OCI-LY3 (cell line): Measurements from ENCODE around the gene IQCE.

Experiments
- H2AFZ ChIP-seq: fragments of 200-600, 300-600 bp; shearing (Covaris generic); 2 replicates; pipeline ENCODE4 v1.6.0; 2014; ENCODE audit warnings: antibody characterized with exemption, low read depth, low read length
- H3K27ac ChIP-seq: fragments of 200-600, 300-600 bp; sonication (generic); 2 replicates; pipeline ENCODE4 v1.5.1; 2014; ENCODE audit warnings: mild to moderate bottlenecking, low read length, moderate library complexity, mixed read lengths
- H3K27me3 ChIP-seq: fragments of 200-600, 300-600 bp; sonication (generic); 2 replicates; pipeline ENCODE4 v1.6.1; 2014; ENCODE audit warnings: low read depth, low read length, mixed read lengths
- H3K36me3 ChIP-seq: fragments of 200-600, 300-600 bp; sonication (generic); replicated peaks from 2 replicates; pipeline ENCODE3; 2014; ENCODE audit warnings: low read depth, low read length, mixed read lengths
- H3K4me1 ChIP-seq: fragments of 300-600, 200-600 bp; sonication (generic); 2 replicates; pipeline ENCODE4 v1.6.1; 2014; ENCODE audit warnings: low read length, mixed read lengths
- H3K4me2 ChIP-seq: fragments of 200-600, 300-600 bp; sonication (generic); 2 replicates; pipeline ENCODE4 v1.6.1; 2014; ENCODE audit warnings: low read length, mixed read lengths
- H3K4me3 ChIP-seq: fragments of 300-600, 200-600 bp; sonication (generic); 2 replicates; pipeline ENCODE4 v1.5.1; 2014; ENCODE audit warnings: antibody characterized with exemption, mild to moderate bottlenecking, low read length, moderate library complexity
- H3K79me2 ChIP-seq: fragments of 300-600, 200-600 bp; shearing (Covaris generic); 2 replicates; pipeline ENCODE4 v1.6.1; 2014; ENCODE audit warnings: mild to moderate bottlenecking, low read length, mixed read lengths
- H3K9ac ChIP-seq: fragments of 300-600, 200-600 bp; shearing (Covaris generic); 2 replicates; pipeline ENCODE4 v1.6.0; 2014; ENCODE audit warnings: mild to moderate bottlenecking, low read length, moderate library complexity
- H3K9me3 ChIP-seq: fragments of 200-600, 300-600 bp; shearing (Covaris generic); 2 replicates; pipeline ENCODE4 v1.6.1; 2014; ENCODE audit warnings: low read length, mixed read lengths; ENCODE audit not compliant: insufficient read depth
- H4K20me1 ChIP-seq: fragments of 200-600, 300-600 bp; sonication (generic); 2 replicates; pipeline ENCODE4 v1.6.1; 2016; ENCODE audit warnings: low read length, mixed read lengths; ENCODE audit not compliant: insufficient read depth
- EZH2phosphoT487 ChIP-seq: fragments of 200-600 bp; shearing (Covaris generic); IDR thresholded peaks from 2 replicates; pipeline ENCODE4 v1.6.1; 2018; ENCODE audit warnings: antibody characterized with exemption, mixed run types, low read depth
- TF ChIP-seq, protein P1 (sequence below): fragments of 200-600, 300-600 bp; sonication (generic); IDR thresholded peaks from 2 replicates; pipeline ENCODE4 v1.5.1; 2014; ENCODE audit warnings: antibody characterized with exemption, low read length, low read depth

The IQCE gene

DNA sequence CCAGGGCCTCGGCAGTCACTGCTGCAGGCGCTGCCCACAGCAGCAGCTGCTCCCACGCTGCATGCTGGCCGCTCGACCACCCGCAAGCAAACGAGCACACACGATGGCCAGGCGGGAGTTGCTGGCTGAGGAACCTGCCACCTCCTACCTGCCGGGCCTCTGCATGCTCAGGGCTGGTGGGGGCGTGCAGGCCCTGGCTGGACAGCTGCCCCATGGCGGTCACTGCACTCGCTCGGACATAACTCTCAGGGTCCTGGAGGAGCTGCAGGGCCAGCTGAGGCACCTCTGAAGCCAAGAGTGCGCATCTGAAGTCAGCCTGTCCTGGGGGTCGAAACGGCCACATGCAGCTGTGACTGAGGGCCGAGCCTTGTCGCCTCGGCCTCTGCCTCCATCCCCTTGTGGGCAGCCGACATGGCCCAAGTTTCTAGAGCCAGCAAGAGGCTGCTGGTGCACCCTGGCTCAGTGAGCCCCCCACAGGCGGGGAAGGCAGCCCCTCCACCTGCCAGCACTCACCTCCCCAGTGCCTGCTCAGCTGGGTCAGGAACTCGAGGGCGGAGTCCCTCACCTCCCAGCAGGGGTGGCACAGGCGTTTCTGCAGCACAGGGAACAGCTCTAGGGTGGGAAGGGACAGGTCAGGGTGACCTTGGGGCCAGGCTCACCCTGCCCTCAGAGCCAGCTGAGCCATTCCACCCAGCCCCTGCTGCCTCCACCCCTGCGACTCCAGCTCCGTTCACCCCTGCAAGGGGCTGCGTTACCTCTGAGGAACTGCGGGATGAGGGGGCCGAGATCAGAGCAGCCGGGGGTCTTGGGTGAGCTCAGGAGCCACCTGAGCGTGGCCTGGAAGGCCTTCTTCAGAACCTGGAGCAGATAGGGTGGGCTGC, 19.5 kb upstream of the IQCE start:
- Histone ChIP-seq H3K27me3 (no peaks in the 10 kb centered on the region), H3K79me2 (no peaks in the 10 kb centered on the region), H3K9ac (no peak overlapping the region), H4K20me1 (no peaks in the 10 kb centered on the region), H3K4me2 (no peak overlapping the region), H2AFZ (no peak overlapping the region), H3K4me3 (no peak overlapping the region), H3K4me1 (no peaks in the 10 kb centered on the region), H3K9me3 (no peaks in the 10 kb centered on the region), H3K27ac (no peak overlapping the region), H3K36me3 (peaks cover 6% of the 10 kb centered on the region)
- TF ChIP-seq, protein P1, sequence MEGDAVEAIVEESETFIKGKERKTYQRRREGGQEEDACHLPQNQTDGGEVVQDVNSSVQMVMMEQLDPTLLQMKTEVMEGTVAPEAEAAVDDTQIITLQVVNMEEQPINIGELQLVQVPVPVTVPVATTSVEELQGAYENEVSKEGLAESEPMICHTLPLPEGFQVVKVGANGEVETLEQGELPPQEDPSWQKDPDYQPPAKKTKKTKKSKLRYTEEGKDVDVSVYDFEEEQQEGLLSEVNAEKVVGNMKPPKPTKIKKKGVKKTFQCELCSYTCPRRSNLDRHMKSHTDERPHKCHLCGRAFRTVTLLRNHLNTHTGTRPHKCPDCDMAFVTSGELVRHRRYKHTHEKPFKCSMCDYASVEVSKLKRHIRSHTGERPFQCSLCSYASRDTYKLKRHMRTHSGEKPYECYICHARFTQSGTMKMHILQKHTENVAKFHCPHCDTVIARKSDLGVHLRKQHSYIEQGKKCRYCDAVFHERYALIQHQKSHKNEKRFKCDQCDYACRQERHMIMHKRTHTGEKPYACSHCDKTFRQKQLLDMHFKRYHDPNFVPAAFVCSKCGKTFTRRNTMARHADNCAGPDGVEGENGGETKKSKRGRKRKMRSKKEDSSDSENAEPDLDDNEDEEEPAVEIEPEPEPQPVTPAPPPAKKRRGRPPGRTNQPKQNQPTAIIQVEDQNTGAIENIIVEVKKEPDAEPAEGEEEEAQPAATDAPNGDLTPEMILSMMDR, result no peak
- TF ChIP-seq EZH2phosphoT487, result no peak

DNA sequence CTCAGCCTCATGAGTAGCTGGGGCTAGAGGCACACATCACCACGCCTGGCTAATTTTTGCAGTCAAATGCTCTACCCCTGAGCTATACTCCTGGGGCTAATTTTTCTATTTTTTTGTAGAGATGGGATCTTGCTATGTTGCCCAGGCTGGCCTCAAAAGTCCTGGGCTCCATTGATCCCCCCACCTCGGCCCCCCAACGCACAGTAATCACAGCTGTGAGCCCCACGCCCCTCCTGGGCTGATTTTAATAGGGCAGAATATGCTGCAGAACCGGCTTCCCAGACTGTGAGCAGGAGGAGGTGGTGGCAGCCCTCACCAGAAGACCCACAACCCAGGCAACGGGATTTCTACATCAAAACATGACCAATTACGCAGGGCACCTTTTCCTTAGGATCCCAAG, 18.6 kb upstream of the IQCE start:
- no peaks in the 10 kb centered on the region for H3K79me2 ChIP-seq
- H3K4me3 ChIP-seq, result no peak overlapping the region
- H3K9me3 ChIP-seq, result no peaks in the 10 kb centered on the region
- H4K20me1 ChIP-seq, result no peaks in the 10 kb centered on the region
- no peak overlapping the region for H2AFZ ChIP-seq
- TF ChIP-seq, protein P1, result no peak
- TF ChIP-seq EZH2phosphoT487, result no peak
- no peaks in the 10 kb centered on the region for H3K27me3 ChIP-seq
- no peaks in the 10 kb centered on the region for H3K4me1 ChIP-seq
- H3K36me3 ChIP-seq, result peaks cover 6% of the 10 kb centered on the region
- H3K27ac ChIP-seq, result no peak overlapping the region
- H3K9ac ChIP-seq, result no peak overlapping the region
- no peak overlapping the region for H3K4me2 ChIP-seq

DNA sequence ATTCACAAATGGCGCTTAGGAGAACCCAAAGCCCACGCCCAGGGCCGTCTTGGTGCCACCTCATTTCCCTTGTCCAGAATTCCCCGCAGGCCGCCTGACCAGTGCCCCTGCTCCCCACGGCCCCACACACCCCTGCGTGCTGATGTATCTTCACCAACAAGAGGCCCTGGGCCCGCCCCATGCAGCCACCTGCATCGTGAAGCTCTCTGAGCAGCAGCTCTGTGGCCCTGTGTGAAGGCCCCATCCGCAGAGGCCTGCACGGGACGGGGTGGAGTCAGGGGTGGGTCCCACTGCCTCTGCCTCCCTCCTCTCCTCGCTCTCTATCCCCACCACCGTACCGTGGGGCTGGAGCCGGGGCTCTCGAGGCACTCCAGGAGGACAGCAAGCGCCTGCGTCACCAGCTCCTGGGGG, 18.1 kb upstream of the IQCE start:
- H3K4me1 ChIP-seq, result no peaks in the 10 kb centered on the region
- H3K4me3 ChIP-seq, result no peak overlapping the region
- H3K27ac ChIP-seq, result no peak overlapping the region
- no peaks in the 10 kb centered on the region for H3K27me3 ChIP-seq
- H4K20me1 ChIP-seq, result no peaks in the 10 kb centered on the region
- H3K9ac ChIP-seq, result no peak overlapping the region
- no peaks in the 10 kb centered on the region for H3K9me3 ChIP-seq
- TF ChIP-seq EZH2phosphoT487, result no peak
- TF ChIP-seq, protein P1, result no peak
- H3K4me2 ChIP-seq, result no peak overlapping the region
- peaks cover 6% of the 10 kb centered on the region for H3K36me3 ChIP-seq
- H3K79me2 ChIP-seq, result no peaks in the 10 kb centered on the region
- H2AFZ ChIP-seq, result no peak overlapping the region

DNA sequence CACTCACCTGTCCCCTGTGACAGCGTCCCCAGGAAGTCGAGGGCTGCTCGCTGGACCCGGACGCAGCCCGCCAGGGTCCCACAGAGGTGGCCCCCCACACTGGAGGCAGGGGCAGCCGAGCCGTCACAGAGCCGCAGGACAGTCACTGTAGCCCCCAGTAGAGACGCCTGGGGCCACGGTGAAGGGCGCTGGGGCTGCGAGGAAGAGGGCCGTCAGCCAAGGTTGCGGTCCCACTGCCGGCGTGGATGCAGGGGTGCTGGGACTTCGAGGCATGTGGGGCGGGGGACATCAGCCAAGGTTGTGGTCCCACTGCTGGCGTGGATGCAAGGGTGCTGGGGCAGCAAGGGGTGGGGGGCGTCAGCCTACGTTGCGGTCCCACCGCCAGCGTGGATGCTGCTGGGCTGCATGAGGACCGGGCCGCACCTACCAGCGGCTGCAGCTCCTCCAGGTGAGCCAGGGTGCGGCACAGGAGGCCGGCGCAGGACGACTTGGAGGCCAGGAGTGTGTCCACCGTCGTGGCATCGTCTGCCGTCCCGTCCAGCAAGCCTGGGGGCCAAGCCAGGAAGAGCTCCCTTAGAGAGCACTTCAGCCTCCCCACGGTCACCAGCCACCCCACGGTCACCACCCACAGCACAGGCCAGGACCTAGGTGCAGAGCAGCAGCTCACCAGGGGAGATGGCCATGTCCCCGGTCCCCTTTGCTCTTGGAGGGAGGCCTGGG, 17.3 kb upstream of the IQCE start:
- TF ChIP-seq EZH2phosphoT487, result no peak
- TF ChIP-seq, protein P1, result no peak
- Histone ChIP-seq H3K4me1 (no peaks in the 10 kb centered on the region), H3K27me3 (no peaks in the 10 kb centered on the region), H4K20me1 (no peaks in the 10 kb centered on the region), H3K9me3 (no peaks in the 10 kb centered on the region), H3K79me2 (no peaks in the 10 kb centered on the region), H3K27ac (no peak overlapping the region), H3K9ac (no peak overlapping the region), H3K4me2 (no peak overlapping the region), H3K4me3 (no peak overlapping the region), H3K36me3 (peaks cover 6% of the 10 kb centered on the region), H2AFZ (no peak overlapping the region)
